IPS-NIHi7 (cell line): Measurements from ENCODE around the gene C1orf210.

Source experiments
- DNase-seq: peaks from one replicate; pipeline ENCODE4 v3.0.0; 2012; ENCODE audit warnings: mixed read lengths; ENCODE audit errors: extremely low spot score

Gene C1orf210

GRCh38 chr1:43285269-43285990, at the start of gene C1orf210:
TSS of gene C1orf210 (minus strand) at chr1:43285581. CDS start at chr1:43283270, 2,311 bp downstream.
- peak; percentile 98 for DNase-seq

GRCh38 chr1:43334453-43335205, 49.2 kb upstream of the C1orf210 start:
- no peak for DNase-seq

GRCh38 chr1:43331688-43332087, 46.3 kb upstream of the C1orf210 start:
- no peak for DNase-seq

GRCh38 chr1:43329995-43330751, 44.8 kb upstream of the C1orf210 start:
- DNase-seq: peak; percentile 87

- no peak for DNase-seq
These were observed 42.3 kb upstream of the C1orf210 start for GRCh38 chr1:43327549-43328292.

GRCh38 chr1:43325381-43325780, 40.0 kb upstream of the C1orf210 start:
- no peak for DNase-seq

GRCh38 chr1:43324810-43325209, 39.4 kb upstream of the C1orf210 start:
- DNase-seq: no peak

- no peak for DNase-seq
These were observed 37.1 kb upstream of the C1orf210 start for GRCh38 chr1:43322506-43322905.

GRCh38 chr1:43321331-43321891, 36.0 kb upstream of the C1orf210 start:
- no peak for DNase-seq

- DNase-seq: no peak
These were observed 34.4 kb upstream of the C1orf210 start for GRCh38 chr1:43319766-43320165.

- DNase-seq: no peak
These were observed 33.9 kb upstream of the C1orf210 start for GRCh38 chr1:43319288-43319687.

GRCh38 chr1:43318831-43319230, 33.5 kb upstream of the C1orf210 start:
- DNase-seq: no peak

- DNase-seq: no peak
These were observed 32.6 kb upstream of the C1orf210 start for GRCh38 chr1:43317817-43318471.

GRCh38 chr1:43316738-43317520, 31.5 kb upstream of the C1orf210 start:
- no peak for DNase-seq

GRCh38 chr1:43315963-43316737, 30.8 kb upstream of the C1orf210 start:
- no peak for DNase-seq

- DNase-seq: no peak
These were observed 30.1 kb upstream of the C1orf210 start for GRCh38 chr1:43315481-43315880.

- no peak for DNase-seq
These were observed 28.9 kb upstream of the C1orf210 start for GRCh38 chr1:43314233-43314632.

GRCh38 chr1:43313771-43314170, 28.4 kb upstream of the C1orf210 start:
- no peak for DNase-seq
